Medulla oblongata (tissue), 1 donor: ENCODE measurements around the gene NOTCH3.

ENCODE experiments used
- DNase-seq: peaks from one replicate; pipeline ENCODE4 v3.0.0-alpha.2; 2015; ENCODE audit errors: extremely low spot score

Gene NOTCH3

GRCh38 chr19:15196360-15197005 lies 4.3 kb downstream of the NOTCH3 start:
- no peak for DNase-seq

- DNase-seq = no peak
These were observed 5.1 kb downstream of the NOTCH3 start for GRCh38 chr19:15195371-15196334.

- no peak for DNase-seq
These were observed 5.9 kb downstream of the NOTCH3 start for GRCh38 chr19:15194938-15195337.

GRCh38 chr19:15191982-15192381 lies 8.8 kb downstream of the NOTCH3 start:
- DNase-seq = no peak

GRCh38 chr19:15191514-15191913 lies 9.3 kb downstream of the NOTCH3 start:
- no peak for DNase-seq

GRCh38 chr19:15188851-15189250 lies 11.9 kb downstream of the NOTCH3 start:
- no peak for DNase-seq

GRCh38 chr19:15187026-15188007 lies 13.5 kb downstream of the NOTCH3 start:
- DNase-seq = no peak

- DNase-seq = no peak
These were observed 15.6 kb downstream of the NOTCH3 start for GRCh38 chr19:15185188-15185587.

GRCh38 chr19:15184776-15185175 lies 16.0 kb downstream of the NOTCH3 start:
- DNase-seq = no peak

GRCh38 chr19:15181394-15181793 lies 19.4 kb downstream of the NOTCH3 start:
- DNase-seq = no peak

- no peak for DNase-seq
These were observed 20.1 kb downstream of the NOTCH3 start for GRCh38 chr19:15180451-15181390.

- no peak for DNase-seq
These were observed 22.0 kb downstream of the NOTCH3 start for GRCh38 chr19:15178629-15179308.

- DNase-seq = peak; percentile 67
These were observed 23.3 kb downstream of the NOTCH3 start for GRCh38 chr19:15177269-15178116.

GRCh38 chr19:15175609-15176008 lies 25.2 kb downstream of the NOTCH3 start:
- no peak for DNase-seq

- no peak for DNase-seq
These were observed 26.9 kb downstream of the NOTCH3 start for GRCh38 chr19:15173746-15174404.

GRCh38 chr19:15170345-15170744 lies 30.4 kb downstream of the NOTCH3 start:
- no peak for DNase-seq

- no peak for DNase-seq
These were observed 31.1 kb downstream of the NOTCH3 start for GRCh38 chr19:15169541-15170285.

GRCh38 chr19:15166700-15167099 lies 34.1 kb downstream of the NOTCH3 start:
- no peak for DNase-seq
